ENCODE data around the gene NUDT16L1. TPM values are rescaled to one million over a fixed set of nuclear protein-coding genes. Genes with fewer than 3 reads are reported as not detected.

The NUDT16L1 gene
- total and polyA plus RNA-seq, 2 of the 4 experiments (the other 2 are of a cell fraction), result 22.9 to 44.3 TPM

DNA sequence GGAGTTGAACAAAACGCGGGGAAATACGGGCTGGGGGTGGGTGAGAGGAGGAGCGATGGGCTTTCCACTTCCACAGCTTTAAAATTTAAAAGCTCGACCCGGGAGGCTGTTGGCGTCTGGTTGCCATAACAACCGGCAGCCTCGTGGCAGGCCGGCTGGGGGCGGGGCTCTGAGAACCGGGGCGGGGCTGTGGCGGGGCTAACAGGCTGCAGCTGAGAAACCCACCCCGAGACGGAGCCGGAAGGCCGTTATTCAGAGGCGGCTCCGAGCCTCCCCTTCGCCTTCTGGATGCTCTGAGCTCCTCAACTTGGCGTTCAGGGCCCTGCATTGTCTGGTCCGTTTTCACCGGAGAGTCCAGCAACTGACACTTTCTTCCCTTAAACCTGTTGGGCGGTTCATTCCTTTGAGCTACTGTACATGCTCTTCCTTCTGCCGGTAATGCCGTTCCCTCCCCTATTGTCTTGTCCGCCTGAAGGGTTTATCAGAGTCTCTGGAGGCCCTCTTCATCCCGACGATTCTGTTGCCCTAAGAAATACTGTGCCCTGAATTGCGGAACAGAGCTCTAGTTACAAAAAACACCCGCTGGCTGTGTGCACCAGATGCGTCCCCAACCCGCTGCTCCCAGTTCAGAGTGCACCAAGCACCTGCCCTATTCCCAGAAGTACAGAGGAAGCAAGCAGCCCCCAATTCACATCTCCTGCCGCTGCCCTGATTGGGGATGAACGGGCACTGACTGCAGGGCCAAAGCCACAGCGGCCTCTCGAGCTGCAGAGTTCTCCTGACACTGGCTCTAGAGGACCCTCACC, 41.6 kb downstream of the NUDT16L1 start:
- Histone ChIP-seq H2AK9ac (replicated peaks; ENCODE audit: low read depth, low read length, poor library complexity) (peak overlapping the region; percentile 84), H3K18ac (ENCODE audit: low read depth, low read length) (peak overlapping the region; percentile 74), H4K20me1 (ENCODE audit: insufficient read depth, low read length) (peaks cover 3% of the 10 kb centered on the region; the same call in 1 of the 2 replicates), H4K91ac (ENCODE audit: insufficient read depth, low read depth, low read length) (peak overlapping the region; percentile 49), H3K9ac (ENCODE audit: low read depth, low read length) (peak overlapping the region; percentile 92), H3K36me3 (ENCODE audit: control insufficient read depth, insufficient read depth, low read length) (peaks cover 4% of the 10 kb centered on the region), H3K4me1 (ENCODE audit: control insufficient read depth, insufficient read depth, low read length) (peaks cover 4% of the 10 kb centered on the region), H3K4ac (ENCODE audit: low read depth, low read length) (peak overlapping the region; percentile 65), H2BK120ac (ENCODE audit: low read depth, low read length) (no peak overlapping the region), H3K9me3 (ENCODE audit: control insufficient read depth, insufficient read depth, low read length) (no peaks in the 10 kb centered on the region), H2BK20ac (ENCODE audit: low read depth, low read length) (no peak overlapping the region), H2BK15ac (ENCODE audit: low read depth, low read length) (no peak overlapping the region; the same call in 2 of the 3 replicates), H3K23ac (ENCODE audit: low read depth, low read length) (peak overlapping the region; percentile 29), H4K5ac (ENCODE audit: low read depth, low read length) (peak overlapping the region; percentile 82), H3K27ac (ENCODE audit: insufficient read depth, low read length) (peak overlapping the region; percentile 84), H3K56ac (ENCODE audit: extremely low read depth, insufficient read depth, low read length) (peak overlapping the region; percentile 48), H2AK5ac (ENCODE audit: low read depth, low read length) (peak overlapping the region; percentile 41; the same call in 1 of the 2 replicates), H2BK5ac (ENCODE audit: low read depth, low read length, poor library complexity, severe bottlenecking) (peak overlapping the region; percentile 53), H3K27me3 (ENCODE audit: control insufficient read depth, insufficient read depth, low read length) (no peaks in the 10 kb centered on the region), H3K9me1 (ENCODE audit: insufficient read depth, low read length) (peaks cover 4% of the 10 kb centered on the region; the same call in 1 of the 2 replicates), H3K79me1 (ENCODE audit: low read depth in 1 of 2, low read length in 2 of 2) (peaks cover 19 to 31% of the 10 kb centered on the region in 2 experiments), H3K4me3 (ENCODE audit: insufficient read depth, low read depth, low read length) (peak overlapping the region; percentile 89), H3K14ac (replicated peaks; ENCODE audit: low read depth, low read length) (peak overlapping the region; percentile 57), H3K4me2 (ENCODE audit: low read depth, low read length) (peak overlapping the region; percentile 94), H2AFZ (replicated peaks; ENCODE audit: low read length, poor library complexity) (peak overlapping the region; percentile 98), H4K8ac (ENCODE audit: low read depth in 2 of 2, low read length in 2 of 2) (peak overlapping the region; percentile 86 to 92)
- peak; percentile 79 for ATAC-seq (ENCODE audit: low read depth)
- WGBS, 2 experiments (ENCODE audit: extremely low coverage in 2 of 2, insufficient read length in 1 of 2), result 9% methylated on average over 15 of the region's 38 CpGs; no CpG with 5 or more reads in 1 of the 2 experiments
- TF ChIP-seq MXI1 (IDR thresholded peaks at IDR 0.05; ENCODE audit: borderline replicate concordance, low read depth, low read length), result peak; percentile 95
- TF ChIP-seq RFX5 (IDR thresholded peaks at IDR 0.05; ENCODE audit: low read depth, low read length), result no peak
- TF ChIP-seq, protein P1, sequence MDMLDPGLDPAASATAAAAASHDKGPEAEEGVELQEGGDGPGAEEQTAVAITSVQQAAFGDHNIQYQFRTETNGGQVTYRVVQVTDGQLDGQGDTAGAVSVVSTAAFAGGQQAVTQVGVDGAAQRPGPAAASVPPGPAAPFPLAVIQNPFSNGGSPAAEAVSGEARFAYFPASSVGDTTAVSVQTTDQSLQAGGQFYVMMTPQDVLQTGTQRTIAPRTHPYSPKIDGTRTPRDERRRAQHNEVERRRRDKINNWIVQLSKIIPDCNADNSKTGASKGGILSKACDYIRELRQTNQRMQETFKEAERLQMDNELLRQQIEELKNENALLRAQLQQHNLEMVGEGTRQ (IDR thresholded peaks at IDR 0.05; ENCODE audit: low read depth, low read length), result no peak
- TF ChIP-seq POLR2A (IDR thresholded peaks at IDR 0.05; ENCODE audit: low read depth, low read length), result peak; percentile 36; the same call in 1 of the 2 replicates
- no TSS peak for BruUV-seq (replicated peaks)
- dilution Hi-C loops (cut with HindIII; ENCODE audit: low sequenced_read_pairs, unreplicated experiment), result no loop called here
- in situ Hi-C loops (cut with MboI; ENCODE audit: low sequenced_read_pairs), result no loop called here
- ChIA-PET POLR2A (ENCODE audit: unreplicated experiment) (interaction anchor here (0.6 kb wide), 1 partner anchor 111 kb away, joined by 3 read pairs; no protein-coding TSS in a partner anchor), CTCF (interaction anchor here (0.6 to 0.8 kb wide), 2 partner anchors 11 to 220 kb away, joined by 3 to 4 read pairs; no protein-coding TSS in a partner anchor)
- DNase-seq, result peak; percentile 70
- intact Hi-C loops (cut with micrococcal nuclease), result loop anchor here (2.0 kb wide), 2 partner anchors 32 to 222 kb away; partner anchors contain the start of gene ZNF500
